ENCODE measurements around the gene SPATA7. TPM values are rescaled to one million over a fixed set of nuclear protein-coding genes. Genes with fewer than 3 reads are reported as not detected.

Gene SPATA7
- total RNA-seq, 1 donor from 2014 or later: 32.7 TPM

GRCh38 chr14:88351966-88352691 lies 33.3 kb upstream of the SPATA7 start:
- no peak for TF ChIP-seq CTCF (IDR thresholded peaks at IDR 0.05; ENCODE audit: unreplicated experiment)
- Mint-ChIP-seq H3K4me3 (ENCODE audit: low read depth) (no peak overlapping the region), H3K27ac (no peak overlapping the region), H3K27me3 (no peaks in the 10 kb centered on the region), H3K4me1 (ENCODE audit: low read depth) (peaks cover 6% of the 10 kb centered on the region), H3K36me3 (ENCODE audit: insufficient read depth) (no peaks in the 10 kb centered on the region), H3K9me3 (ENCODE audit: low read depth) (no peaks in the 10 kb centered on the region)
- no peak for DNase-seq (ENCODE audit: low spot score, unreplicated experiment)

GRCh38 chr14:88352698-88353097 lies 32.8 kb upstream of the SPATA7 start:
- no peak for TF ChIP-seq CTCF (IDR thresholded peaks at IDR 0.05; ENCODE audit: unreplicated experiment)
- peak overlapping the region; percentile 46 for H3K27ac Mint-ChIP-seq
- H3K4me1 Mint-ChIP-seq (ENCODE audit: low read depth): peaks cover 6% of the 10 kb centered on the region
- no peak for DNase-seq (ENCODE audit: low spot score, unreplicated experiment)
- H3K27me3 Mint-ChIP-seq: no peaks in the 10 kb centered on the region
- H3K36me3 Mint-ChIP-seq (ENCODE audit: insufficient read depth): no peaks in the 10 kb centered on the region
- H3K9me3 Mint-ChIP-seq (ENCODE audit: low read depth): no peaks in the 10 kb centered on the region
- H3K4me3 Mint-ChIP-seq (ENCODE audit: low read depth): no peak overlapping the region

- Mint-ChIP-seq H3K4me3 (ENCODE audit: low read depth) (no peak overlapping the region), H3K36me3 (ENCODE audit: insufficient read depth) (no peaks in the 10 kb centered on the region), H3K9me3 (ENCODE audit: low read depth) (no peaks in the 10 kb centered on the region), H3K27ac (no peak overlapping the region), H3K27me3 (peaks cover 3% of the 10 kb centered on the region), H3K4me1 (ENCODE audit: low read depth) (peaks cover 6% of the 10 kb centered on the region)
- no peak for TF ChIP-seq CTCF (IDR thresholded peaks at IDR 0.05; ENCODE audit: unreplicated experiment)
- DNase-seq (ENCODE audit: low spot score, unreplicated experiment): no peak
These were observed 31.1 kb upstream of the SPATA7 start for GRCh38 chr14:88354358-88354757.

GRCh38 chr14:88359500-88359899 lies 26.0 kb upstream of the SPATA7 start:
- peaks cover 10% of the 10 kb centered on the region for H3K27me3 Mint-ChIP-seq
- H3K4me1 Mint-ChIP-seq (ENCODE audit: low read depth): no peaks in the 10 kb centered on the region
- H3K4me3 Mint-ChIP-seq (ENCODE audit: low read depth): no peak overlapping the region
- DNase-seq (ENCODE audit: low spot score, unreplicated experiment): no peak
- H3K27ac Mint-ChIP-seq: no peak overlapping the region
- no peaks in the 10 kb centered on the region for H3K9me3 Mint-ChIP-seq (ENCODE audit: low read depth)
- no peak for TF ChIP-seq CTCF (IDR thresholded peaks at IDR 0.05; ENCODE audit: unreplicated experiment)
- H3K36me3 Mint-ChIP-seq (ENCODE audit: insufficient read depth): no peaks in the 10 kb centered on the region

- H3K27ac Mint-ChIP-seq: no peak overlapping the region
- peaks cover 6% of the 10 kb centered on the region for H3K4me1 Mint-ChIP-seq (ENCODE audit: low read depth)
- TF ChIP-seq CTCF (IDR thresholded peaks at IDR 0.05; ENCODE audit: unreplicated experiment): no peak
These were observed 21.8 kb upstream of the SPATA7 start for GRCh38 chr14:88363644-88364043.

More at GRCh38 chr14:88363644-88364043, 21.8 kb upstream of the SPATA7 start:
- no peaks in the 10 kb centered on the region for H3K36me3 Mint-ChIP-seq (ENCODE audit: insufficient read depth)
- peaks cover 2% of the 10 kb centered on the region for H3K9me3 Mint-ChIP-seq (ENCODE audit: low read depth)
- H3K27me3 Mint-ChIP-seq: peaks cover 6% of the 10 kb centered on the region
- DNase-seq (ENCODE audit: low spot score, unreplicated experiment): no peak
- no peak overlapping the region for H3K4me3 Mint-ChIP-seq (ENCODE audit: low read depth)

Data from progenitor cell of endocrine pancreas (in vitro differentiated cells).